OCI-LY3 (cell line): ENCODE measurements around the gene AIPL1.

ENCODE experiments used
- H2AFZ ChIP-seq: fragments of 200-600, 300-600 bp; shearing (Covaris generic); 2 replicates; pipeline ENCODE4 v1.6.0; 2014; ENCODE audit warnings: antibody characterized with exemption, low read depth, low read length
- H3K27ac ChIP-seq: fragments of 200-600, 300-600 bp; sonication (generic); 2 replicates; pipeline ENCODE4 v1.5.1; 2014; ENCODE audit warnings: mild to moderate bottlenecking, low read length, moderate library complexity, mixed read lengths
- H3K27me3 ChIP-seq: fragments of 200-600, 300-600 bp; sonication (generic); 2 replicates; pipeline ENCODE4 v1.6.1; 2014; ENCODE audit warnings: low read depth, low read length, mixed read lengths
- H3K36me3 ChIP-seq: fragments of 200-600, 300-600 bp; sonication (generic); replicated peaks from 2 replicates; pipeline ENCODE3; 2014; ENCODE audit warnings: low read depth, low read length, mixed read lengths
- H3K4me1 ChIP-seq: fragments of 300-600, 200-600 bp; sonication (generic); 2 replicates; pipeline ENCODE4 v1.6.1; 2014; ENCODE audit warnings: low read length, mixed read lengths
- H3K4me2 ChIP-seq: fragments of 200-600, 300-600 bp; sonication (generic); 2 replicates; pipeline ENCODE4 v1.6.1; 2014; ENCODE audit warnings: low read length, mixed read lengths
- H3K4me3 ChIP-seq: fragments of 300-600, 200-600 bp; sonication (generic); 2 replicates; pipeline ENCODE4 v1.5.1; 2014; ENCODE audit warnings: antibody characterized with exemption, mild to moderate bottlenecking, low read length, moderate library complexity
- H3K79me2 ChIP-seq: fragments of 300-600, 200-600 bp; shearing (Covaris generic); 2 replicates; pipeline ENCODE4 v1.6.1; 2014; ENCODE audit warnings: mild to moderate bottlenecking, low read length, mixed read lengths
- H3K9ac ChIP-seq: fragments of 300-600, 200-600 bp; shearing (Covaris generic); 2 replicates; pipeline ENCODE4 v1.6.0; 2014; ENCODE audit warnings: mild to moderate bottlenecking, low read length, moderate library complexity
- H3K9me3 ChIP-seq: fragments of 200-600, 300-600 bp; shearing (Covaris generic); 2 replicates; pipeline ENCODE4 v1.6.1; 2014; ENCODE audit warnings: low read length, mixed read lengths; ENCODE audit not compliant: insufficient read depth
- H4K20me1 ChIP-seq: fragments of 200-600, 300-600 bp; sonication (generic); 2 replicates; pipeline ENCODE4 v1.6.1; 2016; ENCODE audit warnings: low read length, mixed read lengths; ENCODE audit not compliant: insufficient read depth
- EZH2phosphoT487 ChIP-seq: fragments of 200-600 bp; shearing (Covaris generic); IDR thresholded peaks from 2 replicates; pipeline ENCODE4 v1.6.1; 2018; ENCODE audit warnings: antibody characterized with exemption, mixed run types, low read depth
- TF ChIP-seq, protein P1 (sequence below): fragments of 200-600, 300-600 bp; sonication (generic); IDR thresholded peaks from 2 replicates; pipeline ENCODE4 v1.5.1; 2014; ENCODE audit warnings: antibody characterized with exemption, low read length, low read depth

The AIPL1 gene

DNA sequence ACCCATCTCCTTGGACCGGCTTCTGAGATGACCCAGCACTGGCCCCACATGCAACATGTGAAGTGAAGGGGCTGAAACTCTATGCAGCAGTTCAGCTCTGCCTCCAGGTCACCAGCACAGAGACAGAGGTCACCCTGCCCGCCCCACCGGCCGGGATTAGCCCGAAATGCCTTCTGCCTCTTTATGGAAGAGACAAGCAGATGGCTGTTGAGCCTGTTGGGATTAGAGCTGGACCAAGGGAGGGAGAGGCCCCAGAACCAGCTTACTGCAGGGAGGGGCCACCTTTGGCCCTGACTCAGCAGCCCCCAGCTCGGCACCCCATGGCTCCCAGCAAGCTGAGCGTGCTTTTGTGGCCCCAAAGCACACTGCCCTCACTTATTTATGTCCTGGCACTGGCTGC is 5.7 kb downstream of the AIPL1 start:
- no peak overlapping the region for H3K4me3 ChIP-seq
- H3K9me3 ChIP-seq, result no peaks in the 10 kb centered on the region
- H3K27me3 ChIP-seq, result no peaks in the 10 kb centered on the region
- no peak overlapping the region for H3K27ac ChIP-seq
- no peaks in the 10 kb centered on the region for H3K36me3 ChIP-seq
- H2AFZ ChIP-seq, result no peak overlapping the region
- no peak overlapping the region for H3K9ac ChIP-seq
- TF ChIP-seq, protein P1, sequence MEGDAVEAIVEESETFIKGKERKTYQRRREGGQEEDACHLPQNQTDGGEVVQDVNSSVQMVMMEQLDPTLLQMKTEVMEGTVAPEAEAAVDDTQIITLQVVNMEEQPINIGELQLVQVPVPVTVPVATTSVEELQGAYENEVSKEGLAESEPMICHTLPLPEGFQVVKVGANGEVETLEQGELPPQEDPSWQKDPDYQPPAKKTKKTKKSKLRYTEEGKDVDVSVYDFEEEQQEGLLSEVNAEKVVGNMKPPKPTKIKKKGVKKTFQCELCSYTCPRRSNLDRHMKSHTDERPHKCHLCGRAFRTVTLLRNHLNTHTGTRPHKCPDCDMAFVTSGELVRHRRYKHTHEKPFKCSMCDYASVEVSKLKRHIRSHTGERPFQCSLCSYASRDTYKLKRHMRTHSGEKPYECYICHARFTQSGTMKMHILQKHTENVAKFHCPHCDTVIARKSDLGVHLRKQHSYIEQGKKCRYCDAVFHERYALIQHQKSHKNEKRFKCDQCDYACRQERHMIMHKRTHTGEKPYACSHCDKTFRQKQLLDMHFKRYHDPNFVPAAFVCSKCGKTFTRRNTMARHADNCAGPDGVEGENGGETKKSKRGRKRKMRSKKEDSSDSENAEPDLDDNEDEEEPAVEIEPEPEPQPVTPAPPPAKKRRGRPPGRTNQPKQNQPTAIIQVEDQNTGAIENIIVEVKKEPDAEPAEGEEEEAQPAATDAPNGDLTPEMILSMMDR, result no peak
- no peak for TF ChIP-seq EZH2phosphoT487
- no peak overlapping the region for H3K4me2 ChIP-seq
- peaks cover 8% of the 10 kb centered on the region for H3K4me1 ChIP-seq
- no peaks in the 10 kb centered on the region for H3K79me2 ChIP-seq
- no peaks in the 10 kb centered on the region for H4K20me1 ChIP-seq

DNA sequence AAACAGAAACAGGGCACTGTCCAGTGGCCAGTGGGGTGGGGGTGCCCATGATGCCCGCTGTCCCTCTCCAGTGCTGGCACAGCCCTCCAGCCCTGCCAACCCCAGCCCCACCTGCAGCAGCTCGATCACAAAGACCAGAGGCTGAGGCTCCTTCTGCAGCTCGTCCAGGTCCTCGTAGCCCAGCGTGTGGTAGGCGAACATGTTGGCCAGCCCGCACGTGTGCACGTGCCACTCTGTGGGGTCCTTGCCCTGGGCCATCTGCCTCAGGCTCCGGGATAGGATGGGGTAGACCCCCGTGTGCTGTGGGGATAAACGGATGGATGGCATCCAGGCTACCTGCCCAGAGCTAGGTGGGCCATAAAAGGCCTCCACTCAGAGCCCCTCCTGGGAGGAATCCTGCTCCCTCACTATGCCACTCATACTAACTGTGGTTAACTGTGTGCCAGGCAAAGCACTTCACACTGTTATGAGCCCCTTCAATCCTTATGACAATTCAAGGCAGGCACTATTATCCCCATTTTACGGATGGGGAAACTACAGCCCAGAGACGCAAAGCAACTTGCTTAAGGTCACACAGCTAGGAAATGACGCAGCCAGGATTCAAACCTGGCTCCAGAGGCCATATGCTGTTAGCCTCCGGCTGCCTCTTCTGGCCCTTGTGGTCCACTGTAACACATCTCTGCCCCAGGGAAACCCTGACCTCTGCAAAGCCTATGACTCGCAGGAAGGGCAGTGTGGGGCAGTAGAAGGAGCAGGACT is 6.5 kb downstream of the AIPL1 start:
- TF ChIP-seq EZH2phosphoT487, result no peak
- TF ChIP-seq, protein P1, result no peak
- Histone ChIP-seq H3K79me2 (no peaks in the 10 kb centered on the region), H3K36me3 (no peaks in the 10 kb centered on the region), H3K27ac (no peak overlapping the region), H3K27me3 (no peaks in the 10 kb centered on the region), H4K20me1 (no peaks in the 10 kb centered on the region), H3K9ac (no peak overlapping the region), H2AFZ (no peak overlapping the region), H3K9me3 (no peaks in the 10 kb centered on the region), H3K4me1 (peaks cover 8% of the 10 kb centered on the region), H3K4me2 (no peak overlapping the region), H3K4me3 (no peak overlapping the region)

DNA sequence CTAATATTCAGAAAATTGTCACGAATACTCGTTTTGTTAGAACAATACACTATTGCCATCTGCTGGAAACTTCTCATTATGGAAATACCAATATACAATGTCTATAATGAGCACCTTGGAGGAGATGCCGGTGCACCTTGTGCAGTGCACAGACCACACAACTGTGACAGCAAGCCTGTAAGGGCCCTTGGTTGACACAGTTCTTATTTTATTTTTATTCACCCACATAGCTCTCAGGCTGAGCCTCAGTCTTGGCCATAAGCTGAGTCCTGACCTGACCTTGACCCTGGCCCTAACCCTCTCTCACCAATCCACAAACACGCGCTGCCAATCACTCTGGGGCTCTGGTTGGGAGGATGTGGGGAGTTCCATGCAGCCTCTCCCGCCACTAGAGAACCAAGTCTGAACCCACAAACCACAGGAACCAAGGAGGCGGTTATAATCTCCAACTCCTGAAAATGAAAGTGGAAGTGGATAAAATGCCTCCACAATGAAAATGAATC is 7.6 kb downstream of the AIPL1 start:
- no peaks in the 10 kb centered on the region for H4K20me1 ChIP-seq
- peak overlapping the region; percentile 20; the same call in 1 of the 2 replicates for H3K4me2 ChIP-seq
- no peaks in the 10 kb centered on the region for H3K27me3 ChIP-seq
- no peak overlapping the region for H3K27ac ChIP-seq
- TF ChIP-seq, protein P1, result peak; percentile 8; the same call in 1 of the 2 replicates
- TF ChIP-seq EZH2phosphoT487, result no peak
- H3K4me3 ChIP-seq, result no peak overlapping the region
- no peaks in the 10 kb centered on the region for H3K9me3 ChIP-seq
- no peak overlapping the region for H2AFZ ChIP-seq
- no peaks in the 10 kb centered on the region for H3K36me3 ChIP-seq
- no peak overlapping the region for H3K9ac ChIP-seq
- no peaks in the 10 kb centered on the region for H3K79me2 ChIP-seq
- H3K4me1 ChIP-seq, result peaks cover 8% of the 10 kb centered on the region

DNA sequence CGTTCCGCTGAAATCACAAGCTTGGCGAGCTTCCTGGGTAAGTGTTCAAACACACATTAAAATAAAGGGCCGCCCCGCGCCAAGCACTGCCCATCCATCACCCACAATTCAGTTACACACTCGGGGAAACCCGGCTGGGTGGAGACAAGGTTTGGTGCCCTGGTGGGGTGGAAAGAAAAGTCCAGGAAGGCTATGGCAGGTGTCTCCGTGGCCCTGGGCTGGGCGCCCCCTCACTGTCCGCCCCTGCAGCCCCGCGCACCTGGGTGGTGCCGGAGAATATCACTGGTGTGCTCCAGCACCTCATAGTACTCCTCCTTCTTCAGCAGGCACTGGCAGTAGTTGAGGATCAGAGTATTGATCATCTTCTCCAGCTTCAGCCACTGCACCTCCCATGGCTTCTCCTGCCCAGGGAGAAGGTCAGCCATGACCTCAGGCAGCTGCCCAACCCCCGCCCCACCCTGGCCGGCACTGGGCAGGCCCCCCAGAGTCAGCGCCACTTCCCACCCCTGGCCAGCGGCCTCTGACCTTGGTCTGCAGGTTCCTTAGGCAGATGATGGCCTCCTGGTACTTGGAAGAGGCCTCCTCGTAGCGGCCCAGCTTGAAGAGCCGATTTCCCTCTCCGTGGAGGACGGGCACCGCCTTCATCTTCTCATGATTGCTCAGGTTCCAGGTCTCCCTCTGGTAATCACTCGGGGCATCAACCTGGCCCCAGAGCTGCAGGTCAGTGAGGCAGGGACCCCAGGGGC is 8.4 kb downstream of the AIPL1 start:
- TF ChIP-seq, protein P1, result no peak
- TF ChIP-seq EZH2phosphoT487, result no peak
- Histone ChIP-seq H3K36me3 (no peaks in the 10 kb centered on the region), H3K9ac (no peak overlapping the region), H3K4me3 (no peak overlapping the region), H2AFZ (no peak overlapping the region), H3K27me3 (no peaks in the 10 kb centered on the region), H3K4me2 (no peak overlapping the region), H3K9me3 (no peaks in the 10 kb centered on the region), H3K79me2 (no peaks in the 10 kb centered on the region), H3K4me1 (peaks cover 8% of the 10 kb centered on the region), H3K27ac (no peak overlapping the region), H4K20me1 (no peaks in the 10 kb centered on the region)
